HTR-8/SVneo (cell line): ENCODE data around the gene KCNJ11.

ENCODE experiments used
- DNase-seq: peaks from one replicate; pipeline ENCODE4 v3.0.0; 2011; ENCODE audit warnings: low spot score, mixed read lengths; ENCODE audit not compliant: insufficient read length
- FAIRE-seq: peaks from 2 replicates; lab custom pipeline; 2011; peaks lifted over from hg19 to GRCh38; lab: Jason Lieb, UNC

The KCNJ11 gene

DNA sequence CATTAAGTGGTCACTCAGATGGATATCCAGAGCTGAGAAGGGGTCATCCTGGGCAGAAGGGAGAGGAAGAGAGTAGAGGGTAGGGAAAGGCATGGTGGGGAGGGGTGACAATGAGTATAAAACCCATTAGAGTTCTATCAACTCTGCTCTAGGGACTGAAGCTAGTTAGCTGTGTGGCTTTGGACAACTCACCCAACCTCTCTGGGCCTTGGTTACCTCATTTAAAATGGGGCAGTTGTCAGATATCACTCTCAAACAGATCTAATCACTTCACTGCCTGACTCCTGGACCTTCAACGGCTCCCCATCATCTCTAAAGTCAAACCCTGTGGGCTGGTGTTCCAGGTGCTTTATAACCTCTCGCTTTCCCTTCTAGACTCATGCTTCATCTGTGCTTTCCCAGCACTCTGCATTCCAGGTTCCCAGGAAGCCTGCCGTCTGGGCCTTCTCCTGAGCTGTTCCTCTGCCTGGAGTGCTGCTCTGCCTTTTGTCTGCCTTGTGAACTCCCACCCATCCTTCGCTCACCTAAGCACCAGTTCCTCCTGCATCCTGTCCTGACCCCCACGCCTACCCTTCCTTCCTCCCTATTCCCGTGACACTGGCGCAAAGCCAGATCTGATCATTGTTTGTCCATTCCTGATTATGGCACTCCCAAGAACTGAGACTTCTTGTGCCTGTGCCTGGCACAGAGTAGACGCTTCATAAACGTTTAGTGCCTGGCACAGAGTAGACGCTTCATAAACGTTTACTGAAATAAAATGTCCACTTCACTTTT, 22.3 kb upstream of the KCNJ11 start:
- no peak for FAIRE-seq
- DNase-seq, result no peak

DNA sequence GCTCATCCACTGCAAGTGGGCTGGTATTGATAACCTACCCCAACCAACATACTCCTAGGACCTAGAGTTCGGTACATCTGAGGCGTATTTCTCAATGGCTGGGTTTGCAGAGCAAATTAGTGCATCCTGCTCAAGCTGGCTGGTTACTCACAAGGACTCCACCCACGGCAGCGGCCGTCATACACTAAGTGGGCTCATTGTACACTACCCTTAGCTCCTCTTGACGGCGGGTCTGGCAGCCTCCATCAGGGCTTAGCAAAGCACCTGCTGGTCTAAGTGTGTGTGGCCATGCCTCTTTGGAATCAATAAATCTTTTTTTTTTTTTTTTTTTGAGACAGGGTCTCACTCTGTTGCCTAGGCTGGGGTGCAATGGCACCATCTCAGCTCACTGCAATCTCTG, 20.2 kb upstream of the KCNJ11 start:
- no peak for DNase-seq
- FAIRE-seq, result no peak

DNA sequence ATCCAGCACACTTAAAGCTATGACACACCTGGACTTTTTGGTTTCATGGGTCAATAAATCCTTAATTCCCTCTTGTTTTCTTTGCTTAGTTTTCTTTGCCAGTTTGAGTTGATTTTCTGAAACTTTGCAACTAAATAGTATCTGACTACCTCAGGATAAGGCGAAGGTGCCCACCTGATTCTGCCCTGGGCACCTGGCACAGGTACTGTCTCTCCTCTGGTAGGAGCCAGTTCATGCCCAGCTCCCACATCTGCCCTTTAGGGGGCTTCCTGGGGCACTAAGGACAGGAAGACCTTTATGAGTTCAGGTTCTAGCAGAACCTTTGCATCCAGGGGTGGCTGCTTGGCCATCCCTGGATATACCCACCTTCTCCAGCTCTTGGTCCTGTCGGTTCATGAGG, 19.6 kb upstream of the KCNJ11 start:
- FAIRE-seq (no peak), DNase-seq (no peak)

DNA sequence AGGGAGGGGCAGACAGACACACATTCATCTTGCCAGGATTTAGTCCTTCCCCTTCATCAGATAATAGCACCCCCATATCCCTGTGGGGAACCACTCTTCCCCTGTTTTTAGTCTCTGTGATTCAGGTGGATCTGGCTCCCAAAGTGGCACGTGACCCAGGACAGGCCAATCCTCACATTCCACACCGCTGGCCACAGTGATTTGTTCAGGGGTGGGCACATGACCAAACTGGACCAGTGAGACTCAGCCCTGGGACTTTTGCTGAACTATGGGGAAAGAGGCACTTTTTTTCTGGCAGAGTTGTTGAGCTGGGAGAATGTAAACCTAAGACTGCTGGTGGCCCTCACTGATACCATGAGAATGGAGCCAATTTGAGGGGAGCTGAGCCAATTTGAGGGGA, 19.1 kb upstream of the KCNJ11 start:
- FAIRE-seq (no peak), DNase-seq (no peak)

DNA sequence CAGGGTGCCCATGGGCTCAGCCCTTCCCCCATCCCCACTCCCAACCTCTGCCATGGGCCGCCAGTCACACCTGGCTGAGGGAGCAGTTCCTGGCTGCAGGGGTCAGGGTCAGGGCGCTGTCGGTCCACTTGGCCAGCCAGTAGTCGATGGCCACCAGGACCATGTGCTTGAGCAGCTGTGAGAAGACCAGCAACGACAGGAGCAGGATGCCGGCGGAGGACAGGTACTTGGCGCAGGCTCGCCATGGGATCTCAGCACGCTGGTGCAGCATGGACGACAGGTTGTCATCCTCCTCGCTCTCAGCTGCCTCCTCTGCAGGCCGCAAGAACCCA, 18.3 kb upstream of the KCNJ11 start:
- no peak for FAIRE-seq
- DNase-seq, result no peak

DNA sequence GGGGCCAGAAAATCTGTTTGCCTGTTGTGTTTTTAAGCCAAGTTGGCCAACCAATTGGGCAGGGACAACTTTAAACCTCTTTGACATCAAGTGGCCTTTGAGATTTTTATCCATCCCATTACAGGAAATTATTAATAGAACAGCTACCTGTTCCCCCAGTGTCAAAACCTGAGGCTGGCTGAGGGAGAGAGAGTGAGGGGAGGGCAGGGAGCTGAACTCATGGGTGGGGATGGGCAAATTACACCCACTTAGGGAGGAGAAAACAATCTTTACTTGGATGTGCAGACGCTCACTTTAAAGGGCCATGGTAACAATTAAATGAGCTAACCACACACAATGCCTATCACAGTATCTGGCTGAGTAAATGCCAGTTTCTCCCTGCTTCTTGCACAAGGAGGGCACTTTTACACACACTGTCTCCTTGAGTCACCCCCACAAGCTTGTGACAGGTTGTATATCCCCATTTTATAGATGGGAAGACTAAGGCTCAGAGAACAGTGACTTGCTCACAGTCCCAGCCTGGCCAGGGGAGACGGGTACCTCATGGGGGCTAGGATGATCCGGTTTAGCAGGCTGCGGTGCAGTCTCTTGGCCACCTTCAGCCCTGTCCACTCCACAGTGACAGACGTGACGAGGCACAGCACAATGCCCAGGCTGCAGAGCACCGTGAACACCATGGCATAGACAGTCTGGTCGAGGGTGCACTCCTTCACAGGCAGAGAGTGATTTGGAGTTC, 17.8 kb upstream of the KCNJ11 start:
- peak; percentile 28 for FAIRE-seq
- no peak for DNase-seq

DNA sequence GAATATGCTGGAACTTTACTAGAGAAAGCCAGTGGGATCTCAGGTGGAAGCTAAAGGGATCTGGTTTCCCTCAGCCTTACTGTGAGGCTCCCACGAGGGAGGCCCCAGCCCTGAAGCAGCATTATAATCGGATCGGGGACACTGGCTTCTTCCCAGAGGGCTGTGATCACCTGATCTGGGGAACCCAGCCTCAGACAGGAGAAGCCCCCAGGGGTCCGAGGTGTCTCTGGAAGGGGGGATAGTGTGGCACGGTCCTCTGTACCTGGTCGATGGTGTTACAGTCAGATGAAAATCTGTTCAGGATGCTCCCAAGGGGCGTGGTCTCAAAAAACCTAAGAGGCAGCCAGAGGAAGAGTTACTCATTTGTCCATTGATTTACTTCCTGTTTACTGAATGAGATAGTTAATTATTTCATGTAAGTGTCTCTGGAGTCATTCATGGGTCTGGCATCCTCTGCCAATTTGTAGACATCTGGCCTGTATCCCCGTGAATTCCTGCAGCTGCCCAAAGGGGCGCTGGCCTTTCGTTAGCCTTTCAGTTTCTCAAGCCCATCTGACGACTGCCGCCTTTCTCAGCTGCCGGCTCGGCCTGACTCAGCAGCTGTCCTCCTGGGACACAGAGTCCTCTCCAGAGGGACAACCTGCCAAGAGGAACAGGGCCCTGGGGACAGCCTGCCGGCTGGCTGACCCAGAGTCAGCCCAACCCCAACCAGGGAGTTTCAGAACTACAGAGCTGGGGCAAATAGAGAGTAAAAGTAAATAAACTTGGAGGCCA, 17.0 kb upstream of the KCNJ11 start:
- FAIRE-seq (no peak), DNase-seq (no peak)

DNA sequence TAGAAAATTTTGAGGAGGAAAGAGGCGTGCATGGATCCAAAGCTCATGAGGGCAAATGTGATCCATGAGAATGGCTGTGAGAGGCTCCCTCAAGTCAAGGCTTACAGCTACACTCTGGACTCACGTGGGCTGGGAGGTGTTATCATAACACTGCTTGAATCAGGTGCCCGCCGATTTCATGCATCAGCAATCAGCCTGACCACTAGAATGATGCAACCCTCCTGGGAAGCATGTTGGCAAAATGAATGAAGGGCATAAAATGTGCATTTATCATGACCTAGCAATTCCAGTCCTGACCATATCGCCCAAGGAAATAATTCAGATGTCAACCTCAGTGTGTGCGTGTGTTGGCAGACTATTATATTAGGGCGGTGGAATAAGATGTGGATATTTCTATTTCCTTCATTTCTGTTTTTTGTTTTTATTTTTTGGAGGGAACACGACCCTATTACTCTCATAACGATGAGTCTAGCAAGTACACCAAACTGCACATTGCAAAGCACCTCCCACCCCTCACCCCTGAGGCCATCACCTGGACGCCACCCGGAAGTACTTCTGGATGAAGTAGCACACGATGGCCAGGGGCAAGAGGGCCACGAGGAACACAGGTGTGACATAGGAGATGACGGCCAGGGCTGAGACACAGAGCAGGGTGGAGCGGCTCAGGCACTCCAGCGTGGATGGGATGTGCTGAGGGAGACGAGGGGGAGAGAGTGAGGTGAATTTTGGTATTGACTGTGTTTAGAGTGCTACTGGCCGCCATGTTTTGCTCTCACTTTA, 15.7 kb upstream of the KCNJ11 start:
- FAIRE-seq (no peak), DNase-seq (no peak)

DNA sequence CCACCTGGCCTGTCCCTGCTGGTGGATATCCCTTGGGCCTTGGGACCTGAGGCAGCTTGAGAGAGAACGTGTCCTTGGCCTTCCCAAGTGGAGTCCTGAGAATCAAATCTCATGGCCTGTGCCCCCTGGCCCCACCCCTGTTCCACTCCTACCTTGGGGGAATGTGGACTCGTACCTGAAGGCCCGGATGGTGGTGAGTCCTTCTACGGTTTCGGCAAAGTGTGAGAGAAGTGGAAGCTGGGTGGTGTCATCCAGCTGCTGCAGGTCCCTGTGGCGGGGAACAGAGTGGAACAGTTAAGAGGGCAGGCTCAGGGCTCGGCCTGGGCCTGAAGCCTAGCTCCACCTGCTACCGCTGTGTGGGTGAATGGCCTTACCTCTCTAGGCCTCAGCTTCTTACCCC, 14.0 kb upstream of the KCNJ11 start:
- DNase-seq (no peak), FAIRE-seq (no peak)

DNA sequence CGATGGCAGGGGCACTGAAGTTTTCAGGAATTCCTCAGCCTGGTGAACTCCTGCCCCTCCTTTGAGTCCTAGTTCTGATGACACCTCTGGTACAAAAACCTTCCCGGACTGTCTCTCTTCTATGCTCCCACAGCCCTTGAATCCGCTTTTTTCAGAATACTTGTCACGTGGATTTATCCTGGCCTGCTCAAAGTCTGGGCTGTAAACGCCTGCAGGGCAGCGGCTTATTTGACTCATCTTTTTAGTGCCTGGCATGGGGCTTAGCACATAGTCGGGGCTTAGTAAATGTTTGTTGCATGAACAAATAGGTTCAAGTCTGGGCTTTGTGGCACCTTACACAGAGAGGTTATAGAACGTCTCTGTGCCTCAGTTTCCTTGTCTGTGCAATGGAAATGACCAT, 13.4 kb upstream of the KCNJ11 start:
- DNase-seq, result no peak
- no peak for FAIRE-seq

DNA sequence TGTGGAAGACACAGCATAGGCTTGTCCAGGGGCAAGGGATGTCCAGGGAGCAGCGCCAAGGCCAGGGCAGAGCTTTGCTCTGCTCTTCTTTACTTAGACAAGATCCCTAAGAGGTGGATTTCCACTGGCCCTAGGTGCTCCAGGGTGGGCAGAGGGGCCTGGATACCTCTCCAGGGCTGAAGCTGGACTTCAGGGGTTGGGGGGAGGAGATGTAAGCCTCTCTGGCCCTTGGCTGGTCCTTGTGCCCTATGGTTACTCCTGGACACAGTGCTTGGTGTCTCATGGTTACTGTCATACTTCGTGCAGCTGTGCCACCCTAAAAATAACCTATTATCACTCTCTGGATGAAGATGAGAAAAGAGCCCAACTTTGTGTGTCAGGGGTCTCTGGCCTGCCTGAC, 12.9 kb upstream of the KCNJ11 start:
- DNase-seq (no peak), FAIRE-seq (no peak)

DNA sequence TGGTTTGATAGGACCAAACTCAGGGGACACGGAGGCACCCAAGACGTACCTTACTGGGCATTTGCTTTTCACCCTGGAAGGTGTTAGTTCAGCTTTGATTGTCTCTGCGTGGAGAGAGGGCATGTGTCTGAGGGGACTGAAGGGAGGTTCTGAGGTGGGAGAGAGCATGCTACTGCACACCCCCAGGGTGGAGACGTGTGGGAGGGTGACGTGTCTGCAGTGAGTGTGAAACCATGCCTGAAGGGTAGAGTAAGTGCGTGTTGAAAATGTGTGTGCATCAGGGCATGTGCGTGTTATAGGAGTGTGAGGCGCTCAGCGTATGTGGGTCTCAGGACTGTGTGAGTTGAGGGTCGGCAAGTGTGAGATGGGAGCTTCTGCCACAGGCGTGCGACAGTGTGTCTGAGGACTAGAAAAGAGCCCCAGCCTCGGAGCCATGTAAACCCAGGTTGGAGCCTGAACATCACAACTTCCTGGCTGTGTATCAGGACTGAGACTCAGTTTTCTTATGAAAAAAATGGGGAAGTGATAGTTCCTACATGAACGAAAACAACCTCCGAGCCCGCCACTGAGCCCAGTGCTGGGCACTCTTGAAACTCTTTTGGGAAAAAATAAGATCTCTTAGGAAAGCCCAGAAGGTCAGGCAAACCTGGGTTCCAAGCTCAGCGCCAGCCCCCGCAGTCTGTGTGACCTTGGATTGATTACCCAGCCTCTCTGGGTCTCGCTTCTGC, 11.8 kb upstream of the KCNJ11 start:
- DNase-seq, result no peak
- FAIRE-seq, result peak; percentile 63

DNA sequence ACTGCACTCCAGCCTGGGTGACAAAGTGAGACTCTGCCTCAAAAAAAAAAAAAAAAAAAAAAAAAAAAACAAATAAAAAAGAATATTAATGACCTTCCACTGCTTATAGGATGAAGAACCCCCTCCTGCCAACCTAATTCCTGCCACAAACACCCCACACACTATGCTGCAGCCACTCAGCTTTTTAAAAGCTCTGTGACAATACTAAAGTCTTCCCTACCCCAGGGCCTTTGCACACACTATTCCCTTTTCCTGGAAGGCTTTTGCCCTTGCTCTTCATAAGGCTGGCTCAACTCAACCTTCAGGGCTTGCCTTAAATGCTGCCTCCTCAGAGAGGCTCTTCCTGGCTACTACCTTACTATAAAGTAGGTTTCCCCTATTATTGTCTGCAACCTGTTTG, 10.8 kb upstream of the KCNJ11 start:
- no peak for FAIRE-seq

DNA sequence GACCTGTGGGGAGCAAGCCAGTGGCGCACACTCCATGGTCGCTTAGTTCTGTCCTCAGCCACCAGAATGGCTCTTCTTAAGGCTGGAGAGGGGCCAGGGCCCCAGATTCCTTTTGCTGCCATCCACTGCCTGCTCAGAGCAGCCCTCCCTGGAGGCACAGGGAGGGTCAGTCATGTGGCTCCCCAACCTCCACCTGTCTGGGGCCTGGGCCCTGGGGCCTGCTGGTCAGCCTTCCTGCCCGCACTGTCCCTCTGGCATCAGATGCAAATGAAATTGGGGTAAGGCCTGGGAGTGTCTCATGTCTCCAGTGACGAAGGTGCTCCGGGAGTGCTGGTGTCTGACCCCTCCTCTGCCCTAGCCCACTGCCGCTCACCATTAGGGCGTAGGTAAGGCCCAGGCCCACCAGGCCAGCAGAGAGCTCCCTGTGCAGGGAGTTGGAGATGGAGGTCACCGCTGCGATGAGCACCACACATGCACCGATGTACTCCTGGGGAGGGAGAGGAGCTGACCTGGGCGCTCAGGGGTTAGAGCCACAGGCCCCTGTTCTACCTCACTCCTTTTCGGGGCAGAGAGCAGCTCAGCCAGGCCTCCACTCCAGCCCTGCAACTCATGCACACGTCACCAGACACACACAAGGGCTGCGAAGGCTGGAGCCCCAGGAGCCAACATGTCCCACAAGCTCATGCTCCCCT, 9.0 kb upstream of the KCNJ11 start:
- no peak for DNase-seq
- FAIRE-seq, result no peak

More for the DNA sequence above, 10.8 kb upstream of the KCNJ11 start:
- no peak for DNase-seq

DNA sequence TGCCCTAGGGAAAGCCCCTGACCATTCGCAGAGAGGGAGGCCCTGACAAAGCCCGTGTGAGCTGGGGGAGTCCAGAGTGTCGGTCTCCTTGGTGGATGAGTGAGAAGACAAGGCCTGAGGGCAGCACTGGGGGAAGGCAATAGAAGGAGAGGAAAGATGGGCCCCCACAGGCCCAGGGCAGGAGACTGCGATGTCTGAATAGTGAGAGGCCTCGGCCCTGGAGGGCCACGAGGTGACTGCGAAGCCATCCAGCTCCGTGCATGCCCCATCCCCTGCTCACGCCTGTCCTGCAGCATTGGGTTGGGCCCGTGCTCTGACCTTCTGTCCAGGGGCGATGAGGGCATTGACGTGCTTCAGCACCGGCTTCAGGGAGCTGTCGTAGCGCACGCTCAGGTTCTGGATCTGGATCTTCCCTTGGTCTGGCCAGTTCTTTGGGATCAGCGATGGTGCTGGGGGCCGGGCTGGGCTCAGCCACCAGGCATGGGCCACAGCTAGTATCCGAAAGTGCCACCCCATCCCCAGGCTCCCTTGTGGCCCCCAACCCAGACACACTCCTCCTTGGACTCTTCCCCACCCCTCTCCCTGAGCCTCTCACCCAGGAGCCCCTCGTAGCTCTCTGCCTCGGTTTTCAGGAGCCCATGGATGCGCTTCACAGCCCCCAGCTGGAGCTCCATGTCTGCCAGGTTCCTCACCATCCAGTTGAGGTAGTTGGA, 8.3 kb upstream of the KCNJ11 start:
- DNase-seq (no peak), FAIRE-seq (no peak)

DNA sequence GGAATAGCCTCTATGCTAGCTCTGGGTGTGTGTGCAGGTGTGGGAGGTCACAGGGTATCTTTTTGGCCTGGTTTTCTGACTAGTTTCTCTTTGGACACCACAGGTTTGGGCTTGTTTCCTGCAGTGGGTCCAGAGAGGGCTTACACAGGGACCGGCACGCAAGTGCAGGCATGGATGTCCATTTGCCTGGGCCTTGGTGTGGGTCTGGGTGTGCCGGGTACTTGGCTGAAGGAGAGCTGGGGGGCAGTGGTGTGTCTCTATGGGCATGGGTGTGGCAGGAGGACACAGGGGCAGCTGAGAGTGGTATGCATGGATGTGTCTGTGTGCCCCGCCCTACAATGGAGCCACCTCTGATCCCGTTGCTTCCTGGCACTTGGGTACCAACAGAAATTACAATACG, 7.5 kb upstream of the KCNJ11 start:
- FAIRE-seq (no peak), DNase-seq (no peak)

DNA sequence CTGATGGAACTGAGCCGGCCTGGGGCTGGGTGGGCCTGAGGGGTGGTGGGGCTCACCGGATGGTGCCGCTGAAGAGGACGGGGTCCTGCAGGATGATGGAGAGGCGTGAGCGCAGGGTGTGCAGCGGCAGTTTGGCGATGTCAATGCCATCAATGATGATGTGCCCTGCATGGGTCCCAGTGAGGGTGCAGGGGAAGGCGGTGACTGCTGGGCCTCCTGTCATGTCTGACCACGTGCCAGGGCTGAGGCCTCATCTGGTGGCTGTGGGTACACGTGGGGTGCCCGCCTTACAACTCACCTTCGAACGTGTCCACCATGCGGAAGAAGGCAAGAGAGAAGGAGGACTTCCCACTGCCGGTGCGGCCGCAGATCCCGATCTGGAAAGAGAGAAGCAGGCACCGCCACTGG, 7.1 kb upstream of the KCNJ11 start:
- no peak for DNase-seq
- FAIRE-seq, result no peak

DNA sequence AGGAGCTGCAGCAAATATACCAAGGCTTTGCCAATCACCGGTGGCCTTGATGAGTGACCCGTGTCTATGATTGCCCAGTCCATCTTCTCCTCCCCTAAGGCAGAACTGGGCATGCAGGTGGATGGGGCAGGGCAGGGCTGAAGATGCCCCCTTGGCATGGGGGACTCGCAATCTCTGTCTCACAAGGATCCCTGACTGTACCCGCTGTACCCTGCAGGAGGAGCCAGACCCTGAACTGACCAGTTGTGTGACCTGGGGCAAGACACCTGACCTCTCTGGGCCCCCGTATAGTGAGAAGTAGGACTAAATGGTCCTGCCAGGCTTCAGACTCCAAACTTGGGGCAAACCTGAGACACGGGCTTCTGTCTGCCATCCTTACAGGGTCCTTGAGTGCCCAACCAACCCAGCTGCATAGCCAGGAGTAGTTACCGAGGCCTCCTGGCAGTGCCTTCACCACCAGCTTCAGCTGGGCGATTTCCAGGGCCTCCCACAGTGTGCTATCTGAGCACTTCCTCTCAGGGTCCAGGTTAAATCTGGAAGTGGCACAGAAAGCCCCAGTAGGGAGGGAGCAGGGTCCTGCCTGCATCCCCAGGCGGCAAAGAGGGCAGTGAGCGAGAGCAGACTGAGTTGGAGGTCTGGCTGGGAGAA, 6.4 kb upstream of the KCNJ11 start:
- FAIRE-seq, result no peak
- DNase-seq, result no peak
